NK-92 (cell line): ENCODE results near the gene HPGDS.

ENCODE experiments used
- DNase-seq: peaks from one replicate; lab custom pipeline; 2025; ENCODE audit not compliant: unreplicated experiment; lab: John Stamatoyannopoulos, UW

HPGDS gene

DNA sequence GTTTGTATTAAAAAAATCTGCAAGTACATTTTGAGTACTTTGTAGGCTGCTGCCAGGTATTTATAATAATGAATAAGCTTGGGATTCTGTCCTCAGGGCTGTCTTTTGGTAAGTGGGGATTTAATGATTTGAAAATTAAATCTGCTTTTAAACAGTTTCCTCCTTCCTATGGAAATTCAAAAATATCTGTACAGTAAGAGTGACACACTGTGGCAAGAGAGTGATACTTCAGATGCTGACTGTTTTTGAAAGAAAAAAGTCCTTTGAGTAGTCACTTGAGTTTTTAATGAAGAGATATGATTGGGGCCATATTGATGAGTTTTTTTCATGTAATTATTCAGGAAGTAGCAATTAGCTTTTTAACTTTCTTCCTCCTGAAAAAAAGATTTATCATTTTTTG, 85.8 kb downstream of the HPGDS start:
- no peak for DNase-seq

DNA sequence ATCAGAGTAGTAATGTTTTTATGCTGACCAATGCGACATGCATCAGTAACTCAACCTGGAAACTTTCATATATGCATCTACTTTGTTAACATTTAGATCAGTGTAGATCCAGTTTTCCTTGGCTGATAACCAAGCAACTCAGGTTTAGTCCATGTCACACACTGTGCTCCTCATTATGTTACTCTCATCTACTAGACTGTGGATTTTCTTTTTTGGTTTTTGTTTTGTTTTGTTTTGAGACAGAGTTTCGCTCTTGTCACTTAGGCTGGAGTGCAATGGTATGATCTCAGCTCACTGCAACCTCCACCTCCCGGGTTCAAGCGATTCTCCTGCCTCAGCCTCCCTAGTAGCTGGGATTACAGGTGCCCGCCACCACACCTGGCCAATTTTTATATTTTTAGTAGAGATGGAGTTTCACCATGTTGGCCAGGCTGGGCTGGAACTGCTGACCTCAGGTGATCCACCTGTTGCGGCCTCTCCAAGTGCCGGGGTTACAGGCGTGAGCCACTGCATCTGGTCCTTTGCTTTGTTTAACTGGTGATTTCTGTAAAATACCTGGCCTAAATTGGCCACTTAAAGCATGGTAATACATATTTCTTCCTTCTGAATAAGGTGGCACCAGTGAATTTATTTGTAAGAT, 86.4 kb downstream of the HPGDS start:
- DNase-seq: no peak

DNA sequence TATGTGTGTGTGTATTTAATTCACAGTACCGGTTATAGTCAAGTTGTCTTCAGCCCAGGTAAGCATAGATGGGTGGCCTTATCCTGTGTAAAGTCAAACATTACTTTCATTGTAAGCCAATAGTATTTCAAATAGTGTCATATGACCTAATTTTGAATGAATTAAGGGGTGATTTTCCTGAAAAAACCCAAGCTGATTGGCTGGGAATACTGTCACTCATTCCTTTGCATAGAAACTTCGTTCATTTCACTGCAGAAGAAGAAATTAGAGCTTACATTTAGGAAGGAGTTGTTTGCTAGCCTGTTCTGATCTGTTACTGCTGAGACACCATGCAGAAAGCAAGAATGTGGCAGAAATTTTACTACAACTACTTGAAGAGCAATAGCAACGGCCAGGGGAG, 89.6 kb downstream of the HPGDS start:
- no peak for DNase-seq

DNA sequence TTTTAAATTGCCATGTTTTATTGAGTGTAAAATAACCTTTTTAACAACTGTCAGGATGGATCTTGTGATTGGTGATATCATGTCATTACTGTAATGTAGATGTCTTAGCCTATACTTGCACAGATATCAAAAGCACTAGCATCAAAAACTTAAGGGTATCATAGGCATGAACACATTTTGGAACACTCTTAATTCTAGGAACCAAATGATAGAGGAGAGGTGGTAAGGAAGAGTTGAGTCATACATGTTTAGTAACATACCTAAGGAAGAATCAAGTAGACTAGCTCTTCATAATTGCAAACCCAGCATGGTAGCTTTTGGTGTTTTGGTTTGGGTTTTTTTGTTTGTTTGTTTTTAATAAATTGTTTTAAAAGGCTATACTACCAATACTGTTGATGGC, 91.5 kb downstream of the HPGDS start:
- no peak for DNase-seq
